HCT116 (cell line): Measurements from ENCODE around the gene MVK. TPM values are rescaled to one million over a fixed set of nuclear protein-coding genes. Genes with fewer than 3 reads are reported as not detected.

Experiments used
- ATAC-seq: fragments of 200-7000 bp; cut with Tn5 transposase; 2 replicates; pipeline ENCODE4 v1.9.1; 2020; ENCODE audit warnings: mild to moderate bottlenecking, moderate library complexity
- BruUV-seq: library from RNA; stranded (reverse); fragments of 400-500 nt; replicated peaks from 2 replicates; lab custom pipeline; 2021; lab: Mats Ljungman, UMichigan
- CTCF ChIA-PET: fragments of 300-600 bp; sonication (Branson Sonifier 250); formaldehyde crosslinking; loops from one replicate; lab custom pipeline; 2021; ENCODE audit warnings: antibody characterized with exemption; lab: Charles Lee
- POLR2A ChIA-PET: fragments of 300-600, 350-600 bp; sonication (Branson Sonifier 250); formaldehyde crosslinking; loops from one replicate; lab custom pipeline; 2021; ENCODE audit warnings: antibody characterized with exemption; lab: Charles Lee
- RAD21 ChIA-PET, 2 experiments: fragments of 300-600 bp; sonication (Branson Sonifier 250); formaldehyde crosslinking; loops; one replicate each; lab custom pipeline; 2023; ENCODE audit warnings: low total read pairs in 2 of 2; ENCODE audit not compliant: uncharacterized antibody in 2 of 2, unreplicated experiment in 2 of 2, low non-redundant PET in 1 of 2; lab: Charles Lee
- DNase-seq: peaks from one replicate; pipeline ENCODE4 v3.0.0-alpha.2; 2010; ENCODE audit warnings: low read depth, low spot score
- H2AFZ ChIP-seq: fragments of 200-600 bp; shearing (Covaris generic), sonication (generic); 2 replicates; pipeline ENCODE4 v1.6.1; 2017; ENCODE audit warnings: low read depth, mixed run types, mixed read lengths, antibody characterized with exemption, low read length; ENCODE audit not compliant: poor library complexity, severe bottlenecking
- H3K27ac ChIP-seq: 2 replicates; pipeline ENCODE4 v1.5.1; 2012; ENCODE audit warnings: low read depth, low read length
- H3K27me3 ChIP-seq: fragments of 200-600 bp; sonication (generic); 2 replicates; pipeline ENCODE4 v1.6.1; 2016; ENCODE audit warnings: mixed run types, low read length, mixed read lengths; ENCODE audit not compliant: insufficient read depth
- H3K36me3 ChIP-seq, 2 experiments: fragments of 200-500 bp in 1 of 2; fragments of 200-600 bp in 1 of 2; sonication (Bioruptor generic) in 1 of 2; sonication (generic) in 1 of 2; 2 replicates each; pipeline versions ENCODE4 v1.5.1 to v1.6.1; 2014 to 2016; ENCODE audit warnings: low read length in 2 of 2, inconsistent platforms in 1 of 2, mixed read lengths in 1 of 2, mixed run types in 1 of 2; ENCODE audit not compliant: insufficient read depth in 2 of 2, control insufficient read depth in 1 of 2
- H3K4me1 ChIP-seq, 2 experiments: fragments of 200-600 bp in 1 of 2; sonication (generic) in 1 of 2; 2 replicates each; pipeline versions ENCODE4 v1.5.1 to v1.6.1; 2012 to 2017; ENCODE audit warnings: low read length in 2 of 2, inconsistent platforms in 1 of 2, mild to moderate bottlenecking in 1 of 2, mixed read lengths in 1 of 2, mixed run types in 1 of 2, moderate library complexity in 1 of 2; ENCODE audit not compliant: insufficient read depth in 2 of 2, control insufficient read depth in 1 of 2
- H3K4me2 ChIP-seq: fragments of 200-600 bp; sonication (generic); 2 replicates; pipeline ENCODE4 v1.6.1; 2017; ENCODE audit warnings: mixed run types, low read length, mixed read lengths
- H3K4me3 ChIP-seq, 2 experiments: fragments of 200-600 bp in 1 of 2; sonication (generic) in 1 of 2; replicated peaks in 1 of 2; 2 replicates each; pipeline ENCODE4 v1.5.1; 2011 to 2016; ENCODE audit warnings: low read length in 2 of 2, control low read depth in 1 of 2, low read depth in 1 of 2, mild to moderate bottlenecking in 1 of 2, mixed read lengths in 1 of 2, mixed run types in 1 of 2
- H3K79me2 ChIP-seq: fragments of 200-600 bp; sonication (generic); 2 replicates; pipeline ENCODE4 v1.6.1; 2017; ENCODE audit warnings: mild to moderate bottlenecking, mixed run types, low read length, moderate library complexity, mixed read lengths; ENCODE audit not compliant: insufficient read depth
- H3K9ac ChIP-seq: fragments of 200-600 bp; sonication (generic); 2 replicates; pipeline ENCODE4 v1.6.1; 2016; ENCODE audit warnings: low read length, mixed read lengths
- H3K9me2 ChIP-seq: fragments of 200-600 bp; sonication (generic), shearing (Covaris generic); 2 replicates; pipeline ENCODE4 v1.6.1; 2017; ENCODE audit warnings: mixed run types, mild to moderate bottlenecking, moderate library complexity; ENCODE audit not compliant: insufficient read depth
- H3K9me3 ChIP-seq, 2 experiments: fragments of 200-500 bp in 1 of 2; fragments of 200-600 bp in 1 of 2; sonication (Bioruptor generic) in 1 of 2; sonication (generic) in 1 of 2; 2 replicates each; pipeline ENCODE4 v1.6.1; 2014 to 2017; ENCODE audit warnings: low read length in 2 of 2, mixed read lengths in 2 of 2, inconsistent platforms in 1 of 2, low read depth in 1 of 2, mild to moderate bottlenecking in 1 of 2, mixed run types in 1 of 2, moderate library complexity in 1 of 2; ENCODE audit not compliant: control insufficient read depth in 1 of 2, insufficient read depth in 1 of 2
- H4K20me1 ChIP-seq: fragments of 200-600 bp; sonication (generic), shearing (Covaris generic); 2 replicates; pipeline ENCODE4 v1.6.1; 2017; ENCODE audit warnings: mixed run types, mild to moderate bottlenecking, moderate library complexity; ENCODE audit not compliant: insufficient read depth
- ATF3 ChIP-seq: IDR thresholded peaks from 2 replicates; pipeline ENCODE4 v1.6.1; 2012
- ELF1 ChIP-seq: IDR thresholded peaks from 2 replicates; pipeline ENCODE4 v1.6.1; 2012; ENCODE audit warnings: low read depth, borderline replicate concordance
- EZH2phosphoT487 ChIP-seq: fragments of 200-600 bp; IDR thresholded peaks from 2 replicates; pipeline ENCODE4 v1.6.1; 2018; ENCODE audit warnings: antibody characterized with exemption, borderline replicate concordance
- FOSL1 ChIP-seq: IDR thresholded peaks from 2 replicates; pipeline ENCODE4 v1.6.1; 2012; ENCODE audit warnings: low read depth
- SP1 ChIP-seq: IDR thresholded peaks from 2 replicates; pipeline ENCODE4 v1.6.1; 2012; ENCODE audit warnings: low read depth
- SRF ChIP-seq: IDR thresholded peaks from 2 replicates; pipeline ENCODE4 v1.6.1; 2012; ENCODE audit warnings: low read depth
- intact Hi-C: fragments of 100-400 bp; cut with micrococcal nuclease; formaldehyde crosslinking; loops from 2 replicates; pipeline ENCODE4 v1.10.0; 2022
- total RNA-seq: library from RNA; stranded (reverse); gene quantifications from one replicate; pipeline ENCODE4 v1.2.1, GENCODE V29; 2021; ENCODE audit not compliant: unreplicated experiment

The MVK gene
- total RNA-seq, 1 experiment from 2014 or later = 17.3 TPM

DNA sequence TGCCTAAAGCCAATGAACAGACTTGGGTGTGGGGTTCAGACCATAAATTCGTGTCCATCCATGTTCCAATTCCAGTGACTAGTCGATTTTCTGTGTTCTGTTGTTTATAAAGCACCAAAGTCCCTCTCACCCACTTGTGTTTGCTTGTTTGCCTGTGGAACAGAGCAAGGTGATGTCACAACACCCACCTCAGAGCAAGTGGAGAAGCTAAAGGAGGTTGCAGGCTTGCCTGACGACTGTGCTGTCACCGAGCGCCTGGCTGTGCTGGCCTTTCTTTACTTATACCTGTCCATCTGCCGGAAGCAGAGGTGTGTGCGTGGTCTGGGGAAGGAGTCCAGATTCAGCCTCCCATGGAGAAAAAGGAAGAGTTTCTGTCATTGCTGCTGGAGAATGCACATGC, 6.0 kb downstream of the MVK start:
- peaks cover 11 to 18% of the 10 kb centered on the region in 2 experiments for H3K4me1 ChIP-seq
- ChIA-PET RAD21 (no interaction called here), POLR2A (no interaction called here), CTCF (no interaction called here)
- H3K4me3 ChIP-seq = no peak overlapping the region
- no peaks in the 10 kb centered on the region for H4K20me1 ChIP-seq
- TF ChIP-seq SP1 = no peak
- no peak for TF ChIP-seq ELF1
- TF ChIP-seq SRF = no peak
- no peak for TF ChIP-seq EZH2phosphoT487
- TF ChIP-seq FOSL1 = no peak
- H3K27me3 ChIP-seq = no peaks in the 10 kb centered on the region
- DNase-seq = no peak
- intact Hi-C loops = no loop called here
- no peak overlapping the region for H3K4me2 ChIP-seq
- no TSS peak for BruUV-seq
- H3K9me3 ChIP-seq = no peaks in the 10 kb centered on the region
- ATAC-seq = no peak
- peaks cover 9% of the 10 kb centered on the region in 2 experiments; a peak in 1 of 4 replicates for H3K36me3 ChIP-seq
- H3K27ac ChIP-seq = no peak overlapping the region
- no peak overlapping the region for H2AFZ ChIP-seq
- H3K9me2 ChIP-seq = no peaks in the 10 kb centered on the region
- H3K79me2 ChIP-seq = no peaks in the 10 kb centered on the region
- H3K9ac ChIP-seq = no peak overlapping the region

DNA sequence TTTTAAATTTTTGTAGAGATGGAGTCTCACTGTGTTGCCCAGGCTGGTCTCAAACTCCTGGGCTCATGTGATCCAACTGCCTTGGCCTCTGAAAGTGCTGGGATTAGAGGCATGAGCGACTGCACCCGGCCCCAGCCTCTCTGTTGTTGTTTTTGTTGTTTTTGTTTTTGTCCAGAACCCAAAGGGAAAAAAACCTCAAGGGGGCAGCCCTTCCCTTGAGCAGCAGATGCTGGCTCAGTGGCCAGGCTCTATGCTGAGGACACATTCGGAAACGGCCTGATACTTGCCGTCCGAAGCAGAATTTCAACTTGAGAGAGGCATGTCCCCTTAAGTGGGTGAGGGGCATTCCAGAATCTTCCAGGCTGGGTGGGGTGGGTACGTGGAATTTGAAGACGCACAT, 6.7 kb downstream of the MVK start:
- ChIA-PET POLR2A (no interaction called here), CTCF (no interaction called here), RAD21 (no interaction called here)
- intact Hi-C loops = no loop called here
- Histone ChIP-seq H3K27ac (no peak overlapping the region), H3K4me2 (no peak overlapping the region), H3K9me3 (no peaks in the 10 kb centered on the region), H4K20me1 (no peaks in the 10 kb centered on the region), H3K4me3 (no peak overlapping the region), H3K4me1 (peaks cover 11 to 17% of the 10 kb centered on the region in 2 experiments), H3K27me3 (no peaks in the 10 kb centered on the region), H3K9ac (no peak overlapping the region), H2AFZ (no peak overlapping the region), H3K36me3 (peaks cover 9% of the 10 kb centered on the region in 2 experiments; a peak in 1 of 4 replicates), H3K79me2 (no peaks in the 10 kb centered on the region), H3K9me2 (no peaks in the 10 kb centered on the region)
- DNase-seq = no peak
- no peak for ATAC-seq
- BruUV-seq = no TSS peak
- TF ChIP-seq FOSL1 (no peak), ATF3 (no peak)
